GM21360 (cell line): Measurements from ENCODE around the gene ALDH1A1.
"Not testable (repeated sequence)": the region's sequence is repeated elsewhere in the genome, so short reads cannot be mapped to it uniquely, and the experiment has no call there.

Experiments
- ATAC-seq: cut with Tn5 transposase; IDR thresholded peaks from one replicate; pipeline ENCODE4 v1.9.1; 2021; ENCODE audit warnings: mild to moderate bottlenecking, moderate library complexity; ENCODE audit not compliant: unreplicated experiment

ALDH1A1 gene

DNA sequence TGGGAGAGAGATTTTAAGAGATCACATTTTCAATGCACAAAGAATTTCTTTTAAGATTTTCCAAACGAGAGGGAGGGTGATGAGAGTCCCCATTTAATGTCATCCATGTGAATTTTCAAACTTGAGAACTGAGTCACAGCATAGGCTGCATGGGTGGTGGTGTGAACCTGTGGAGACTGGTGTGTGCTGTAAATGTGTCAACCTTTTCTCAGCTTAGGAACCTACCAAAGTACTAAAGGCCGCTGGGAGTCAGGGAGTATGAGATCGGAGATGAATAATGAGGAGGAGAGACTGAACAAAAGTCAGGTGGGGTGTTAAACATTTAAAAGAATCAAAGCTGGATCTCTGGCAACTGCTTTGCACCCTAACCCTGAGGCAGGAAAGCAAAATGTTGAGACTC, 7.5 kb downstream of the ALDH1A1 start:
- no peak for ATAC-seq

DNA sequence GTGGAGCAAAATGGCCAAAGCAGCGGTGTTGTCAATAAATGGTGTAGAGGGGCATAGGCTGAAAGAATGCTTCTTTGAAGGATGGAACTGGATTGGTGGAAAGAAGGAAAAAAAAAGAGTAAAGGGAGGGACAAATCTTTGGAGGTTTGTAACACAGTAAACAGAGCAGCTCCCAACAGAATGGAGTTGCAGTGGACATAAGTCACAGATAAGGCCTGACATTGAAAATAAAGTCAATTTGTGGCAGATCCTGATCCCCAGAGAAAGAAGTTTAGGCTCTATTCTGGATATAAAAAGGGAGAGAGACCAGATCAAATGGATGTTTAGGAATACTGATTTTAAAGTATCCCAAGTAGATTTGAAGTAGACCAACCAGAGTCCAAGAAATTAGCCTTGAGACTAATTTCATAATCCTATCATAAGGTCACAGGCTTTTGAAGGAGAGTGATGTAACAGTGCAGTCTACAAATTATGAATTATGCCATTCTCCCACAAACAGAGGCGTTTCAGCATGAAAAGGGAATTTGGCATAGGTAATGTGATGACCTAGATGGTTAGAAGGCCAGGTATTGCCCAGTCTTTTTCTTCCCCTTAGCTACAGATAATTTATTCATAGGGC, 8.9 kb downstream of the ALDH1A1 start:
- no peak for ATAC-seq

DNA sequence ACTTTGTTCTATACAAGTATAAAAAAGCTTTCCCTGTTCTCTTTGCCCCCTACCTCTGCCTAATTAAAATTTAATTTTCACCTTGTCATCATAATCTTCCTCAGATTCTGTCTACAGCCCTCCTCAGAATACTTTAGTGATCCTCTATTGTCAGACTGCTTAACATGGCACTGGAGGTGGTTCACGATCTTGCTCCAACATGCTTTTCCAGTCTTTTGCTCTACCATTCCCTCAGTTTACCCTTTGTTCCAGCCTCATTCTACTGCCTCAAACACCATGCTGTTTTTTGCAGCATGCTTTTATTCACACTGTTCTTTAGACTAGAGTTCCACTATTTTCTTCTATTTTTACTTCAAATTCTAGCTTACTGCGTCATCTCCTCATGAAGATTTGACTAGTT, 10.4 kb downstream of the ALDH1A1 start:
- ATAC-seq, result no peak

DNA sequence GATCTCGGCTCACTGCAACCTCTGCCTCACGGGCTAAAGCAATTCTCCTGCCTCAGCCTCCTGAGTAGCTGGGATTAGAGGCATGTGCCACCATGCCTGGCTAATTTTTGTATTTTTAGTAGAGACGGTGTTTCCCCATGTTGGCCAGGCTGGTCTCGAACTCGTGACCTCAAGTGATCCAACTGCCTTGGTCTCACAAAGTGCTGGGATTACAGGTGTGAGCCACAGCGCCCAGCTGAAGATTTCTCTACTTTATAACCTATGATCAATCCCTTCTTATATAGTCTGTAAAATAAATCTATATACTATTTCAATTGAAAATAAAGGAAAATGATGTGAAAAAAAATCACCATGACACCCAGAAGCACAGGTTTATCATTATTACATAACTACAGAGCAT, 13.3 kb downstream of the ALDH1A1 start:
- not testable (repeated sequence) for ATAC-seq

DNA sequence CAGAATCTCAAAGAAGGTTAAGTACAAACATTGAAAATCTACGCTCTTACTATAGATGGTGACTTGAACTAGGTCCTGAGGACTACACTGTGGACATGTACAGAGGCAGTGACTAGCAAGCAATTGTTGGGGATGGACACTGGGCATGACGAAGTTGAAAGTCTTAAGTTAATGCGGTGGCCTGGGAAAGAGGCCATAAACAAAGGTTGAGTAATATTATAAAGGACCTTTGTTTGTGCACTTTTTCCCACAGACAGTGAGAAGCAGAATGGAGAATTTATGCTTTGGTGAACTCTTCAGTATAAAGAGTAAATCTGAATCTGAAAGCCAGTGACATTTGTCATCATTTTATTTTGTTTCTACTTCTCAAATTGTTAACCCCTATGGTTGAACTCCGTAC, 15.3 kb downstream of the ALDH1A1 start:
- ATAC-seq, result no peak

DNA sequence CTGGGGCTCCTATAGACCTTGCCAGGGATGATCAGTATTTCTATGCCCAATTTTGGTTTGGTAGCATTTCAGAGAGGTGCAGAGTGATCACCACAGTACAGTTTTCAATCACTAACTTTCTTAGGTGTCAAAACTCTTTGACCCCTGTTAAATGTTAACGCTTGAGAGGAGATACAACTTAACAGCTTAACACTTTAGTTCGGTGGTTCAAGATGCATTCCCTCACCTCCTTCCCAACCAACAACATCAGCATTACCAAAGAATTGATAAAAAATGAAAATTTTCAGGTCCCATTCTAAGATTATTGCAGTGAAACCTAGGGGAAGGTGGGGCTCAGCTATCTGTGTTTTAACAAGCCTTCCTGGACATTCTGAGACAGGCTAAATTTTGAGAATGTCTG, 16.2 kb downstream of the ALDH1A1 start:
- ATAC-seq, result no peak

DNA sequence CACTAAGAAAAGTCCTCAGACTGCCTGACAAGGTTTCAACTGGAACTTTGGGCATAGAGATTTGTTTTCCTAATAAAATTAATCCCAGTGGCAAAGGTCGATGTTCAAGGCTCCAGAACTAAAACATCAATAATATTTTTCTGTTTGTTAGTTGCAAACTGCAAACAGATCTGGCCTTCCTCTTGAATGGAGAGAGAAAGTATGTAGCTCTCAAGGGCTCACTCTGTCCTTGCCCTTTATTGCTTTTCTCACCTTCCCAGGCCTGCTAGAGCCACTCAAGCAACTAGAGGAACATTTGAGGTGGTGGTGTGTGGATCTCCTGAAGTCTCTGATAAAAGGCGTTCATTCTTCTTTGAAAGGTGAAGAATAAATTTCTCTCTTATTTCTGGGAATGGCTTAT, 16.6 kb downstream of the ALDH1A1 start:
- ATAC-seq, result no peak

DNA sequence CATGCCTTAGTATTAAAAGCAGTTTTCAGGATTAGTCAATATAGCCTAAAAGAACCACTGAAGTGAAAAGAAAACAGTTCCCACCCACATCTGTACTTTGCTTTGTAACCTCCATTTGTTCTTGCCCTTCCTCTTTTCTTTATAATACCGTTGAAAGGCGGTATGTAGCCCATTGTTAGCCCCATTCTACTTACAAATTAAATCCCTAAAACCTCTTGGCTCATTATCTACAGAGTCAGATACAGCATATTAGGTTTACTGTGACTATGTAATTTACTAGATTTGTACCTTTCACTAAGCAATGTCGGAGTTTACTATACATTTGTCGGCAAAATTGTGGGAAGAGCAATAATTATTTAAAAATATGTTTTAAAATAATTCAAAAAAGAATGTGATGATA, 17.3 kb downstream of the ALDH1A1 start:
- no peak for ATAC-seq

DNA sequence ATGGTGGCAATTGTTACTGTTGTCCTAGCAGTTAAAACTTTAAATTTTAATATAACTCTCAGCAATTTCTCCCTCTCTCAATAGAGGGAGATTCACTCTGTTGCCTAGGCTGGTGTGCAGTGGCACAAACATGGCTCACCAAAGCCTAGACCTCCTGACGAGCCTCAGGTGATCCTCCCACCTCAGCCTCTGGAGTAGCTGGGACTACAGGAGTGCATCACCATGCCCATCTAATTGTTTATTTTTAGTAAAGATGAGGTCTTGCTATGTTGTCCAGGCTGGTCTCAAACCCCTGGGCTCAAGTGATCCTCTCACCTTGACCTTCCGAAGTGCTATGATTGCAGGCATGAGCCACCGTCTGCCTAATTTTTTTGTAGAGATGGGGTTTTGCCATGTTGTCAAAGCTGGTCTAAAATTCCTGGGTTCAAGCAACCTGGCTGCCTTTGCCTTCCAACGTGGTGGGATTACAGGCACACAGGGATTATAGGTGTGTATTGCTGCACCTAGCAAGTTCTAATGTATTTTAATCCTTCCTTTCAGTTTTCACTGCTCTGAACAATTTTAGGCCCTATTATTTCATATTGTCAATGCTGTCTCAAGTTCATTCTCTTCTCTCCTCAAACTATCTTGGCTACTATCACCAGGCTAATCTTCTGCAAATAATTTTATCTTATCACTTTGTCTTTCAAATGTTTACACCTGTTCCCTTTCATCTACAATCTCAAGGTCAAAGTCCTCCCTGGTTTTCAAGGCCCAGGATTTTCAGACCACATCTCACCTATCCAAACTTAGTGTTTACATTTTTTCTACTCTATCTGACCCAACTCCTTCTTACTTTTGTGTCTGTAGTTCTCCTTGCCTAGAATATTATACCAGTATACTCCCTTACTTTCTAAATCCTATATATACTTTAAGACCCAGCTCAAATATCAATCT, 18.9 kb downstream of the ALDH1A1 start:
- no peak for ATAC-seq

DNA sequence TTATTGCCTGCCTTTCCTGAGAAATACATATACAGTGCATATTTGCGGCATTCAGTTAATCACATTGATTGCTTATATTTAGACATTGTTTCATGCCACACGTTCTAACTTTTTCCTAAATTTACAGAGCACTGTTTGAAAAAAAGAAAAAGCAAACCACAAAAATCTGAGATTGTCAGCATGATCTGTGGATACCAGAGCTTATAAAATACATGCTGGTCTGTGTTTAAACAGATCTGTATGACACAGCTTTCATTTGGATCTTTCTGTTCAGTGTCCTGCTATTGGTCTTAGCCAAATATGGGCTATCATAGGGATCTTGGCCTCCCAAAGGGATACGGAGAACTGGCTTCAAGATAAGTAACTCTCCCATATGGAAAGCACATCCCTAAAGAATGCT, 20.2 kb downstream of the ALDH1A1 start:
- no peak for ATAC-seq

DNA sequence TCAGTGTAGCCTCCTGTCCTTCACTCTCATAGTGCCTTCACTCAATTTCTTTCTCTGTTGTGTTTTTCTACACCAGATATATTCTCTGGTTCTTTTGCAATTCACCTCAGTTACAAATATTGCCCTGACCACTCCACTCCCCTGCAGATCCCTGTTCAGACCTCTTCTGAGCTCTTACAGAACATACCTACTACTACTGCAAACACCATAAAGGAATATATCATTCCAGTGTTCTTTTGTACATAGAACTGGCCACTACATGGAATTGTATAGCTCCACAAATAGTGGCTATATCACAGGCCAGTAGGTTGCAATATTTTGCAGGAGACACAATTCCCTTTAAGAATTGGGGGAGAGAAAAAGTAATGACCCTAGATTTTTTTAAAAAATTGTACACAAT, 21.0 kb downstream of the ALDH1A1 start:
- no peak for ATAC-seq

DNA sequence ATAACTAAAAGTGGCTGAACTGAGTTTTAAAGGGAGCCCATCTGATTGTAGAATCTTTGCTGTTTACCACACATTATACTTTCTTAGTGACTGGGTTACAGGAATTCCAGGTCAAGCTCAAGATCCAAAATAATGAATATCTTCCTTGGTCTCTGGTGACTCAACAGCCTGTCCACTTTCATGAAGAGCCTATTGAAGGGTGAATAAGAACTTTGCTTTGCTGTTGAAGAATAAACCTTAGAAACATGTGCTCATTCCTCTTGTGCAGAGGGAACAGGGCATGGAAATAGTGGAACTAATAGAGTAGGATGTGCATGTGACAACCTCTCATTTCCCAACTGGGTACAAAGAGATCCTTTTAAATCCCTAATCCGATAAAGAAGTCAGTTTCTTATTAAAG, 21.4 kb downstream of the ALDH1A1 start:
- no peak for ATAC-seq

DNA sequence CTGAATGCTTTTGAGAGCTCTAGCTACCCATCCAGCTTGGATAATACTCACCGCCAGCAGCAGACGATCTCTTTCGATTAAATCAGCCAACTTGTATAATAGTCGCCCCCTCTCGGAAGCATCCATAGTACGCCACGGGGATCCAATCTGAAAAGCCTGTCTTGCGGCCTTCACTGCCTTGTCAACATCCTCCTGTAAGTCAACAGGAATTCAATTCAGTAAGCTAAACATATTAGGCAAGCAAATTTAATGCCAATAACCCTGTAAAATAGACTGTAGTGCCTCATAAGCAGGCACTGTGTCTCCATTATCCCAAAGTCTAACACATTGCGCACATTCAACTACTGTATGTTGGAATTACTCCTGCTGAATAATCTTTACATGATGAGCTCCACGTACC, 22.0 kb downstream of the ALDH1A1 start:
- no peak for ATAC-seq

DNA sequence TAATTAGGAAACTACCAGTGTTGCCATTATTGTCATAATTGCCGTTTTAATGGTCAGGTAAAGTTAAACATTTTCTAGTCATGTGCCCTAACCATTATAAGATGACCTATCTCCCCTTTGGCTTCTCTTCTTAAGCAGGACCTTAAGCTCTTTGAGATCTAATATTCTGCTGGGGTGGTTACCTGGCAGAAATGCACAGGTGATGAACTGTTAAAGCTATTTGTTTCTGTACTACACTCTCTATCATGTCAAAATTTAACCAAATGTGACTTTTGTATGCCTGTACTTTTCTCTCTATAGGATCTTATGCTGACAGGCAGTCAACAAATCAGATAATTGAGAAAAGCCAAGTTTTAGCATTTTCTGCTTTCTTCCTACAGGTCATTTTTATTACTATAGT, 23.3 kb downstream of the ALDH1A1 start:
- ATAC-seq, result no peak

DNA sequence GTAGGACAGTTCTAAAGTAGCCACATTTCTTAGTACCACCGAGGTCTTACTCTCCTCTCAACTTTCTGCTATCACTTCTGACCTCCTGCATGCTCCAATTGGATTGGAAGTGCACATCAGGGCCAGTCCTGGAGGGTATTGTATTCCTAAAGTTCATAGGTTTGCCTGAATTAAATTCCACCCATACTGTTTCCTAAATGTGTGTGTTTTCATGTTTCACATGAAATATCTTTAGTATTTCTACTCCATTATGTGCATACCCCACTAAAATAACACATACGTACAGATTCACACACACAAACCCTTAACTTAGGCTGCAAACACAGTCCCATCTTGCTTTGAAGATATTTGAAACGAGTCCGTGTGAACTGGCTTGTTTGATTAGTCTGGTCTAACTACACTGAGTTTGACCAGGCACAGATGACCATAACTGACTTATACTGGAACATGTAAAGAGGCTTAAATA, 24.8 kb downstream of the ALDH1A1 start:
- ATAC-seq, result no peak

DNA sequence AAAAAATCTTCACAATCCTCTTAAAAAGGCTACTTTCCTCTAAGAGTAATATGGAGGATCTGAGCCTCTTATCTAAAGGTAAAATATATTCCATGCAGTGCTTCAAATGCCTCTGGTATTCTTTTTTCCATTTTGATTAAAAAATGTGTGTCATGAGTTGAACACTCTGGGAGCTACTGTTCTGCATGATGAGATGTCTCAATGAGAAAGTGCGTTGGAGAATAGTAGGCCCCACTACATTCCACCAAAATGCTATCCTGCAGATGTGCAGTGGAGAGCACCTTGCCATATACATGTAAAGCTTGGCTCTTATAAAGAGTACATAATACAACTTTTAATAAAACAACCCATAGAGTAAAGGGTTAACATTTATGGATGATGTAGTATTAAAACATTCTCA, 26.3 kb downstream of the ALDH1A1 start:
- no peak for ATAC-seq

DNA sequence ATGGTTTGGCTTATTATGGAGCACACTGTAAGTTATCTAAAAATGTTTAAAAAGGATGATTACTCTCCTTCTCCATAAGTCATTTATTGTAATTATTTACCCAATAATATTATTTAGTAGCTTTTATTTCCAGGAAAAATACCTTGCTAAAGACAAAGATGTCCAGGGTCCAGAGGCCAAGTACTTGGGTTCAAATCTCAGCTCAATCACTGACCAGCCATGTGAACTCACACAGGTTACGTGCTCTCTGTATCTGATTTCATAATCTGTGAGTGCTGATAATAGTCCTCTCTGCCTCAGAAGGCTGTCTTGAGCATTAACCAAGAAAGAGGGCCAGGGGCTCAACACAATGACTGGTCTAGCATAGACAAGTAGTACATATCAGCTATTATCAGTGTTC, 27.0 kb downstream of the ALDH1A1 start:
- ATAC-seq, result no peak

DNA sequence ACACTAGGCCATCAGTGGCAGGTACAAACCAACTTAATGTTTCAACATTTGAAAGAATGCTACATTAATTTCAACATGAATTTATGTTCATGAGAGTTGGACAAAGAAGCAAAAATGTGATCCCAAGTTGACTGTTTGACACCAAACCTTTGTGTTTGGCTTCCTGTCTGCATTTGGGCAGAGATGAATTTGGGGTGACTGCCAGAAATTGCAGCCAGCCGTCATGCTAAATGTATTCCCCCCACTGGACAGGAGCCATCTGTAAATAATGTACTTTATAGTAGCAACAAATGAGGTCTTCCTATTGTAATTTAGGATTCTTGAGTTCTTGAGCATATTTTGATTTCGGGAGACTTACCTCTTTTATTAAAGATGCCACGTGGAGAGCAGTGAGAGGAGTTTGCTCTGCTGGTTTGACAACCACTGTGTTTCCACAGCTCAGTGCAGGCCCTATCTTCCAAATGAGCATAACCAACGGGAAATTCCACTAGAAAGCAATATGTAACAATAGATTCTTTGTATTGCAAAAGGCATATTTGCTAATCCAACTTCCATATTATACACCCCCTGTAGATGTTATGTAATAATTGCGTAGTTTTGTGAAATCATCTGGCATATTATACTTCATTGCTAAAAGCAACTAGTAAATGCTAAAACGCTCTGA, 27.6 kb downstream of the ALDH1A1 start:
- no peak for ATAC-seq

DNA sequence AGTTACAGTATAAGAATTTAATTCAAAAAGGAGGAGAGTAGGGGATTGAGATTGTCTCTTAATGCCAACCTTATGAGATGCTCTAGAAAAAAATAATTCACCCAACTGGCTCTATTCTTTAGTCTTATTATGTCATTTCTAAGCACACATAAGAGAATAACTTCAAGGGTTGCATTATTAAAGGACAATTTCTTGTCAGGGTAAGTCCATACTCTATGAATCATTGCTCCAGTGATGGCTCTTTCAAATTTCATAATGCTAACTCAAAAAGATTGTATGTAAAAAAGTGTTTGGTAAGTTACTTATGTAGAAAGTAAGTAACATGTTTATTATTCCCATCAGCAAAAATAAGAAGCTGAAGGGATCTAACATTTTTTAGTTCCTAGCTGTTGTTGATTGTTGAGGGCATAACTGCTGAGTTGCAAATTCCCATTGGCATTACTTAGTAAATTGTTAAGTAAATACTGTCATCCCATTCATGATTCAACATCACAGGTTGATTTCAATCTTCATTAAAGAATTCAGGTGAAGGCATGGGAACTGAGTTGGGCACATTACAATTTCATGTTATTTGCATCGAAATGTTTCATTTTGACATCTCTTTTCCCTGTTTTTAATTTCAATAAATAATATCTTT, 28.6 kb downstream of the ALDH1A1 start:
- ATAC-seq, result no peak

DNA sequence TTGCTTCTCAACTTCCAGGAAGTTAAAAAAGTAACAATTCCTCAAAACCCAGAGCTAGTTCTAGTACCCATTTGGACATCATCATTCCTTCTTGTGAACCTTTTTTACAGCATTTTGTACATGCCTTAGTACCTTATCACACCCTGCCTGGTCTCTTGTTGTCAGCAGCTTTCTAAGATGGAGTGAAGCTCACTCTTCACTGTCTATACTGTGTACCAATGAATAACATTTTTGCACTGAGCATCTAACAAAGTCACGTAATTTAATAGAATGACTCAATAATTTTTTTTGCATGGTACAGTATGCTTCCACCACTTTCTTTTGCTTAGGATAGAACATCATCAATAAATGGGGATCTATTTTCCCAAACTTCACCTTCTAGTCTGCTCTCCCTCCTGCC, 29.8 kb downstream of the ALDH1A1 start:
- ATAC-seq, result no peak

DNA sequence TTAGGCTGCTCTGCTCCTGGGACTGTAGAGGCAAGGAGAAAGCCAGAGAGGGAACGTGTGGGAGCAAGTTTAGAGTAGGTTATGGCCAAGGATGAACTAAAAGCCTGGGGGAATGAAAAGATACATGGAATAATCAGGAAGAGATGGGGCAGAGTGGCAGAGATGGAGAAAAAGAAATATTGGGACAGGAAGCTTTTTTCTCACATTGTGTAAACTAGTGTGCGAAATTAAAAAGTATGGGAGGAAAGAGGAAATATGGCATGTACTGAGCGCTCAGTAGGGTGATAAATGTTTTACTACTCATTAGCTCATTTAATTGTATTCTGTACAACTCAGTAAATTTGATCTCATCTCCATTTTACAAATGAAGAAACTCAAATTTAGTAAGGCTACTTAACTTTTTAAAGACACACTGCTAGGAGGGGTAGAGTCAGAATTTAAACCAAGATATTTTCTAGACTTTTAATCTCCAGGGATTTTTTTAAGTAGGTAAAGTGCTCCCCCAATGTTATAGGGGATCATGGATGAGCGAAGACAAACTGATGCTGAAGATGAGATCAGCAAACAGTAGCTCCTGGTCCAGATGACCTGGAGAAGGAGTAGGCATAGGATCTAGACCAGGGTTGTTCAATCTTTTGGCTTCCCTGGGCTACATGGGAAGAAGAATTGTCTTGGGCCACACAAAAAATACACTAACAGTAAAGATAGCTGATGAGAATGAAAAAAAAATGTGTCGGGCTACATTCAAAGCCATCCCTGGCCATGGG, 30.8 kb downstream of the ALDH1A1 start:
- no peak for ATAC-seq
